A549 (cell line): Measurements from ENCODE around the gene KRTAP10-10. TPM values are rescaled to one million over a fixed set of nuclear protein-coding genes. Genes with fewer than 3 reads are reported as not detected.

Experiments
- ATAC-seq, 2 experiments: fragments of 200-7000 bp in 1 of 2; fragments of >200 bp in 1 of 2; cut with Nextera tagmentation in 1 of 2; cut with Tn5 transposase in 1 of 2; 3 replicates each; pipeline versions ENCODE4 v1.8.0 to v1.9.1; 2018 to 2020; ENCODE audit warnings: mild to moderate bottlenecking in 1 of 2, moderate library complexity in 1 of 2
- CTCF ChIA-PET: fragments of 300-600 bp; sonication (Branson Sonifier 250); formaldehyde crosslinking; extraction: SDS; loops from one replicate; lab custom pipeline; 2021; ENCODE audit warnings: antibody characterized with exemption, inconsistent platforms; lab: Yijun Ruan, JAX
- POLR2A ChIA-PET: fragments of 350-600 bp; formaldehyde crosslinking; extraction: SDS; loops from one replicate; lab custom pipeline; 2021; ENCODE audit warnings: antibody characterized with exemption, inconsistent platforms; lab: Yijun Ruan, JAX
- DNase-seq, 2 experiments: peaks; one replicate each; pipeline versions ENCODE4 v3.0.0 to v3.0.0-alpha.2; 2011 to 2016; ENCODE audit warnings: low read depth in 1 of 2, low spot score in 1 of 2
- FAIRE-seq: peaks from 2 replicates; lab custom pipeline; 2011; peaks lifted over from hg19 to GRCh38; lab: Jason Lieb, UNC
- H3K27ac ChIP-seq, 2 experiments: fragments of >200 bp; sonication (Bioruptor Twin); formaldehyde crosslinking; 3 replicates each; pipeline ENCODE4 v1.5.1; 2016 to 2017
- H3K4me1 ChIP-seq: fragments of >200 bp; sonication (Bioruptor Twin); formaldehyde crosslinking; 3 replicates; pipeline ENCODE4 v1.6.1; 2016
- H3K4me2 ChIP-seq: fragments of >200 bp; sonication (Bioruptor Twin); formaldehyde crosslinking; 3 replicates; pipeline ENCODE4 v1.6.1; 2016
- H3K4me3 ChIP-seq: fragments of >200 bp; sonication (Bioruptor Twin); formaldehyde crosslinking; 3 replicates; pipeline ENCODE4 v1.5.1; 2016
- H3K9me3 ChIP-seq: fragments of >200 bp; sonication (Bioruptor Twin); formaldehyde crosslinking; 3 replicates; pipeline ENCODE4 v1.6.1; 2016
- CEBPB ChIP-seq, 2 experiments: fragments of >200 bp in 1 of 2; sonication (Bioruptor Twin) in 1 of 2; formaldehyde crosslinking in 1 of 2; IDR thresholded peaks; 2 replicates each; pipeline ENCODE4 v1.6.1; 2012 to 2016
- CHD4 ChIP-seq: fragments of 200-600 bp; sonication (generic); IDR thresholded peaks from 2 replicates; pipeline ENCODE4 v1.6.1; 2016; ENCODE audit warnings: antibody characterized with exemption, mild to moderate bottlenecking, borderline replicate concordance
- E2F6 ChIP-seq: IDR thresholded peaks from 2 replicates; pipeline ENCODE4 v1.6.1; 2012; ENCODE audit warnings: low read depth, borderline replicate concordance
- EHMT2 ChIP-seq: fragments of 200-600 bp; sonication (generic); IDR thresholded peaks from 2 replicates; pipeline ENCODE4 v1.6.1; 2016; ENCODE audit warnings: antibody characterized with exemption, low read depth, mild to moderate bottlenecking, moderate library complexity
- FOSB ChIP-seq: fragments of 250-450 bp; sonication (Bioruptor Pico); IDR thresholded peaks from 2 replicates; pipeline ENCODE4 v1.5.0; 2020; ENCODE audit warnings: mild to moderate bottlenecking, moderate library complexity
- FOSL2 ChIP-seq, 2 experiments: fragments of 450-650 bp in 1 of 2; fragments of >200 bp in 1 of 2; sonication (Bioruptor Twin) in 1 of 2; formaldehyde crosslinking; IDR thresholded peaks; 2 replicates each; pipeline versions ENCODE4 v1.5.0 to v1.6.1; 2016 to 2020; ENCODE audit warnings: mild to moderate bottlenecking in 1 of 2, moderate library complexity in 1 of 2
- GATA3 ChIP-seq: IDR thresholded peaks from 2 replicates; pipeline ENCODE4 v1.6.1; 2012; ENCODE audit warnings: borderline replicate concordance
- JUNB ChIP-seq: fragments of >200 bp; sonication (Bioruptor Twin); formaldehyde crosslinking; IDR thresholded peaks from 2 replicates; pipeline ENCODE4 v1.6.1; 2016
- KDM1A ChIP-seq: fragments of 200-600 bp; sonication (generic); IDR thresholded peaks from 2 replicates; pipeline ENCODE4 v1.6.1; 2016; ENCODE audit warnings: low read depth, mild to moderate bottlenecking
- MAFK ChIP-seq: fragments of 450-650 bp; IDR thresholded peaks from 2 replicates; pipeline ENCODE4 v1.6.1; 2014; ENCODE audit not compliant: partially characterized antibody
- MYC ChIP-seq: IDR thresholded peaks from 2 replicates; pipeline ENCODE4 v1.6.1; 2012; ENCODE audit warnings: mild to moderate bottlenecking, inconsistent platforms, low read length, improper control_type of control experiment, borderline replicate concordance
- NR3C1 ChIP-seq: fragments of >200 bp; sonication (Bioruptor Twin); formaldehyde crosslinking; IDR thresholded peaks from 3 replicates; pipeline ENCODE4 v1.6.1; 2017
- PHF8 ChIP-seq: fragments of 200-600 bp; sonication (generic); IDR thresholded peaks from 2 replicates; pipeline ENCODE4 v1.6.1; 2016; ENCODE audit warnings: low read depth, mild to moderate bottlenecking, antibody characterized with exemption, moderate library complexity, borderline replicate concordance
- RARB ChIP-seq: fragments of 250-450 bp; sonication (Bioruptor Pico); IDR thresholded peaks from 2 replicates; pipeline ENCODE4 v1.8.0; 2021; ENCODE audit warnings: mild to moderate bottlenecking, moderate library complexity
- RCOR1 ChIP-seq: fragments of 150-350 bp; IDR thresholded peaks from 2 replicates; pipeline ENCODE4 v1.6.1; 2014; ENCODE audit warnings: antibody characterized with exemption, low read length, low read depth
- REST ChIP-seq: fragments of 200-600 bp; sonication (generic); IDR thresholded peaks from 2 replicates; pipeline ENCODE4 v1.6.1; 2016; ENCODE audit warnings: antibody characterized with exemption, mild to moderate bottlenecking, moderate library complexity
- RFX5 ChIP-seq: fragments of 450-650 bp; IDR thresholded peaks from 2 replicates; pipeline ENCODE4 v1.7.1; 2014; ENCODE audit warnings: antibody characterized with exemption, mild to moderate bottlenecking, moderate library complexity
- RNF2 ChIP-seq: fragments of 200-600 bp; sonication (generic); IDR thresholded peaks from 2 replicates; pipeline ENCODE4 v1.6.1; 2016; ENCODE audit warnings: low read depth, mild to moderate bottlenecking, antibody characterized with exemption, moderate library complexity, borderline replicate concordance
- TFCP2L1 ChIP-seq: fragments of 250-450 bp; sonication (Bioruptor Pico); IDR thresholded peaks from 2 replicates; pipeline ENCODE4 v1.5.0; 2021; ENCODE audit warnings: mild to moderate bottlenecking
- ZNF302 ChIP-seq: fragments of 250-450 bp; sonication (Bioruptor Pico); IDR thresholded peaks from 2 replicates; pipeline ENCODE4 v1.9.0; 2021; ENCODE audit warnings: inconsistent platforms, mild to moderate bottlenecking, moderate library complexity
- ZSCAN20 ChIP-seq: fragments of 250-450 bp; sonication (Bioruptor Pico); IDR thresholded peaks from 2 replicates; pipeline ENCODE4 v1.8.0; 2022; ENCODE audit warnings: mild to moderate bottlenecking, moderate library complexity
- WGBS: methylation state at CpG from one replicate; pipeline ENCODE4 v1.1.6; 2017; ENCODE audit errors: missing lambda C conversion rate; 5-methylcytosine and 5-hydroxymethylcytosine counted together
- polyA plus RNA-seq, 4 experiments: library from polyadenylated mRNA; depleted of rRNA in 3 of 4; stranded (reverse); fragments of >200 nt; fragmentation: RNase III in 1 of 4; extraction: RNeasy Plus Mini Kit Qiagen cat#74134 plus additional on column Dnase treatment in 1 of 4; gene quantifications; 2 replicates in 3 of 4; 3 replicates in 1 of 4; pipeline ENCODE4 v1.2.3, GENCODE V29; 2011 to 2017

KRTAP10-10 gene
- polyA plus RNA-seq, 2 of the 4 experiments (the other 2 are of a cell fraction) = not detected

GRCh38 chr21:44639331-44639655, 2.1 kb downstream of the KRTAP10-10 start:
- TF ChIP-seq PHF8 (no peak), RCOR1 (no peak), ZNF302 (no peak), REST (no peak), E2F6 (no peak), CEBPB (IDR thresholded peaks at IDR 0.05) (no peak), RFX5 (no peak), ZSCAN20 (CRISPR knock-in tag) (no peak), JUNB (no peak), RNF2 (no peak), KDM1A (no peak), TFCP2L1 (CRISPR knock-in tag) (no peak)
- no peak overlapping the region for H3K4me2 ChIP-seq
- no peak for FAIRE-seq
- no CpG with 5 or more reads among the region's 12 CpGs for WGBS
- H3K9me3 ChIP-seq = peaks cover 8% of the 10 kb centered on the region; the same call in 2 of the 3 replicates
- CTCF ChIA-PET = interaction anchor here (0.6 kb wide), 2 partner anchors 24 to 130 kb away, joined by 3 to 5 read pairs; no protein-coding TSS in a partner anchor
- H3K4me1 ChIP-seq = no peaks in the 10 kb centered on the region
- POLR2A ChIA-PET = no interaction called here
- no peak for ATAC-seq
- H3K27ac ChIP-seq = no peak overlapping the region
- DNase-seq = no peak
- H3K4me3 ChIP-seq = no peak overlapping the region

- Histone ChIP-seq H3K4me3 (no peak overlapping the region), H3K4me1 (no peaks in the 10 kb centered on the region), H3K27ac (no peak overlapping the region), H3K4me2 (no peak overlapping the region), H3K9me3 (peaks cover 9% of the 10 kb centered on the region; the same call in 2 of the 3 replicates)
- no peak for TF ChIP-seq CHD4
- no peak for TF ChIP-seq MYC
- no peak for TF ChIP-seq GATA3
- CTCF ChIA-PET = no interaction called here
- POLR2A ChIA-PET = no interaction called here
- DNase-seq (no peak), FAIRE-seq (no peak), ATAC-seq (no peak)
- WGBS = 19% methylated on average over 4 of the region's 5 CpGs
Measured at GRCh38 chr21:44640761-44641160, 3.6 kb downstream of the KRTAP10-10 start.

GRCh38 chr21:44643741-44644310, 6.7 kb downstream of the KRTAP10-10 start:
- ChIA-PET POLR2A (no interaction called here), CTCF (no interaction called here)
- peaks cover 9% of the 10 kb centered on the region; the same call in 2 of the 3 replicates for H3K9me3 ChIP-seq
- no peak for FAIRE-seq
- no peak overlapping the region for H3K4me2 ChIP-seq
- DNase-seq = no peak
- no peak for TF ChIP-seq FOSL2 (IDR thresholded peaks at IDR 0.05)
- TF ChIP-seq FOSL2 (CRISPR knock-in tag; IDR thresholded peaks at IDR 0.05) = no peak
- no peak for TF ChIP-seq CEBPB (IDR thresholded peaks at IDR 0.05)
- no peak for TF ChIP-seq TFCP2L1 (CRISPR knock-in tag)
- no peak for TF ChIP-seq EHMT2
- no peak for TF ChIP-seq RARB
- no peak for TF ChIP-seq NR3C1
- no peak for TF ChIP-seq MAFK
- no peak for TF ChIP-seq KDM1A
- TF ChIP-seq FOSB = no peak
- no peak overlapping the region for H3K27ac ChIP-seq
- H3K4me1 ChIP-seq = no peaks in the 10 kb centered on the region
- no peak overlapping the region for H3K4me3 ChIP-seq
- WGBS = 53% methylated on average over 13 of the region's 14 CpGs
- ATAC-seq = no peak
